ENCODE data around the gene KCNK1.

The KCNK1 gene

DNA sequence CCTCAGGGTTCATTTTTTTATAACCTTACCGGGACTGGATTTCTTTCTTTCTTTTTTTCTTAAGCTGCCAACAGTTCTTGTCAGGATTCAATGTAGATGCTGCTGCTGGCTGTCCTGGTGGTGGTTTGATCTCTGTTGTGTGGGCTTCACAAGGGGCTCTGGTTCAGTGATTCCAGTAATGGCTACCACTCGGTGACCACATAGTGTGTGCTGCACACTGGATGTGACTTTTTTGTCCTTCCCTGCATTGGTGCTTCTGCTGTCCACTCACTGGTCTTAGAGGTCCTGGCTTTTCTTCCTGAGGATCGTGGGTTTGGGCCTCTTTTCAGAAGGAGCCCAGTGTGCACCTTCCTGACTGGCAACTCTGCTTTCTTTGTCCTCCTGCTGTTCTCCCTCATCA lies 18.5 kb downstream of the KCNK1 start:
- no peaks in the 10 kb centered on the region for H3K79me1 ChIP-seq (ENCODE audit: low read length)
- no peak overlapping the region for H3K4me2 ChIP-seq (ENCODE audit: low read length)
- no peak overlapping the region for H4K12ac ChIP-seq (ENCODE audit: low read depth, low read length)
- H3K14ac ChIP-seq (ENCODE audit: low read length), result no peak overlapping the region
- H3K36me3 ChIP-seq (ENCODE audit: control insufficient read depth in 1 of 2, insufficient read depth in 2 of 2, low read length in 2 of 2), result peaks cover 2 to 5% of the 10 kb centered on the region in 2 experiments
- H2BK12ac ChIP-seq (ENCODE audit: low read length), result no peak overlapping the region
- no peak for DNase-seq
- no CpG with 5 or more reads among the region's 3 CpGs for WGBS (ENCODE audit: extremely low coverage, insufficient coverage, insufficient read length)
- H3K4me1 ChIP-seq (ENCODE audit: control insufficient read depth in 1 of 2, insufficient read depth in 2 of 2, low read length in 2 of 2), result peaks cover 3 to 5% of the 10 kb centered on the region in 2 experiments
- no peak overlapping the region for H2BK5ac ChIP-seq (ENCODE audit: low read depth, low read length, poor library complexity)
- no peak overlapping the region for H3K18ac ChIP-seq (ENCODE audit: low read length)
- H4K8ac ChIP-seq (ENCODE audit: low read depth, low read length), result no peak overlapping the region
- no peak overlapping the region for H2AK5ac ChIP-seq (ENCODE audit: low read length)
- H3K23ac ChIP-seq (ENCODE audit: low read length), result no peak overlapping the region
- H2AFZ ChIP-seq (ENCODE audit: insufficient read depth, low read length, poor library complexity), result no peak overlapping the region
- no peaks in the 10 kb centered on the region for H3K9me3 ChIP-seq (ENCODE audit: insufficient read depth, low read depth, low read length)
- no peak overlapping the region for H3K27ac ChIP-seq (ENCODE audit: low read depth, low read length)
- peaks cover 2% of the 10 kb centered on the region for H3K79me2 ChIP-seq (ENCODE audit: control insufficient read depth, insufficient read depth, low read length, poor library complexity)
- no peak overlapping the region for H3K4me3 ChIP-seq (ENCODE audit: low read depth, low read length)
- H3K4ac ChIP-seq (ENCODE audit: low read depth, low read length), result peak overlapping the region; percentile 58
- no peak overlapping the region for H4K91ac ChIP-seq (ENCODE audit: low read depth, low read length)
- no peak overlapping the region for H2BK120ac ChIP-seq (ENCODE audit: insufficient read depth, low read length, poor library complexity)
- no peaks in the 10 kb centered on the region for H3K27me3 ChIP-seq (ENCODE audit: insufficient read depth, low read length)
- no peak overlapping the region for H3K9ac ChIP-seq (ENCODE audit: low read length)

GRCh38 chr1:233635765-233636502 lies 22.0 kb downstream of the KCNK1 start:
- no peak overlapping the region for H2AK5ac ChIP-seq (ENCODE audit: low read length)
- no peak overlapping the region for H2BK12ac ChIP-seq (ENCODE audit: low read length)
- no CpG with 5 or more reads among the region's 8 CpGs for WGBS (ENCODE audit: extremely low coverage, insufficient coverage, insufficient read length)
- no peaks in the 10 kb centered on the region for H3K9me3 ChIP-seq (ENCODE audit: insufficient read depth, low read depth, low read length)
- H3K4me1 ChIP-seq (ENCODE audit: control insufficient read depth in 1 of 2, insufficient read depth in 2 of 2, low read length in 2 of 2), result peaks cover 3 to 5% of the 10 kb centered on the region in 2 experiments
- no peaks in the 10 kb centered on the region for H3K79me1 ChIP-seq (ENCODE audit: low read length)
- H2BK120ac ChIP-seq (ENCODE audit: insufficient read depth, low read length, poor library complexity), result no peak overlapping the region
- H3K14ac ChIP-seq (ENCODE audit: low read length), result no peak overlapping the region
- H2AFZ ChIP-seq (ENCODE audit: insufficient read depth, low read length, poor library complexity), result no peak overlapping the region
- no peak overlapping the region for H4K12ac ChIP-seq (ENCODE audit: low read depth, low read length)
- no peak overlapping the region for H3K27ac ChIP-seq (ENCODE audit: low read depth, low read length)
- peaks cover 2% of the 10 kb centered on the region for H3K79me2 ChIP-seq (ENCODE audit: control insufficient read depth, insufficient read depth, low read length, poor library complexity)
- no peak overlapping the region for H3K9ac ChIP-seq (ENCODE audit: low read length)
- peaks cover 5 to 6% of the 10 kb centered on the region in 2 experiments for H3K36me3 ChIP-seq (ENCODE audit: control insufficient read depth in 1 of 2, insufficient read depth in 2 of 2, low read length in 2 of 2)
- no peak overlapping the region for H4K91ac ChIP-seq (ENCODE audit: low read depth, low read length)
- H3K4me3 ChIP-seq (ENCODE audit: low read depth, low read length), result no peak overlapping the region
- no peak overlapping the region for H2BK5ac ChIP-seq (ENCODE audit: low read depth, low read length, poor library complexity)
- H3K23ac ChIP-seq (ENCODE audit: low read length), result no peak overlapping the region
- DNase-seq, result peak; percentile 58 to 65
- no peak overlapping the region for H3K4ac ChIP-seq (ENCODE audit: low read depth, low read length)
- H4K8ac ChIP-seq (ENCODE audit: low read depth, low read length), result no peak overlapping the region
- H3K4me2 ChIP-seq (ENCODE audit: low read length), result no peak overlapping the region
- no peak overlapping the region for H3K18ac ChIP-seq (ENCODE audit: low read length)
- H3K27me3 ChIP-seq (ENCODE audit: insufficient read depth, low read length), result no peaks in the 10 kb centered on the region

DNA sequence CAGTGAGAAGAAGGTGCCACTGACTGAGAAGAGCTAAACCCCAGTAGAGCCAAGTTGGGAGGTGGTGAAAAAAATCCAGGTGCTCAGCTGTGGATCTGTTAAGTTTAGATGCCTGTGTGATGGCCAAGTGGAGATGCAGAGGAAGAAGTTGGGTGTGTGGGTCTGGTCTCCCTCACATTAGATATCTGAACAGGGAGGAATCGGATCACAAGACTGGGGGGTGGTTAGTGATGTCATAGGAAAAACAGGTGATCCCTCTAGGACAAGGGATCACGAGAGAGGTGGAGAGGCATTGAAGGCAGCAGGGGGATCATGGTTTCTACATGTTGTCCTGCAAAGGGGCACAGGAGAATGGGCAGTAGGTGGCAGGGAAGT lies 22.6 kb downstream of the KCNK1 start:
- Histone ChIP-seq H2BK12ac (ENCODE audit: low read length) (no peak overlapping the region), H3K18ac (ENCODE audit: low read length) (peak overlapping the region; percentile 3), H3K14ac (ENCODE audit: low read length) (no peak overlapping the region), H2BK5ac (ENCODE audit: low read depth, low read length, poor library complexity) (no peak overlapping the region), H3K27ac (ENCODE audit: low read depth, low read length) (no peak overlapping the region), H3K36me3 (ENCODE audit: control insufficient read depth in 1 of 2, insufficient read depth in 2 of 2, low read length in 2 of 2) (peaks cover 5 to 6% of the 10 kb centered on the region in 2 experiments), H3K9ac (ENCODE audit: low read length) (no peak overlapping the region), H3K4me1 (ENCODE audit: control insufficient read depth in 1 of 2, insufficient read depth in 2 of 2, low read length in 2 of 2) (peaks cover 3 to 5% of the 10 kb centered on the region in 2 experiments), H4K12ac (ENCODE audit: low read depth, low read length) (no peak overlapping the region), H3K79me2 (ENCODE audit: control insufficient read depth, insufficient read depth, low read length, poor library complexity) (peaks cover 2% of the 10 kb centered on the region), H3K9me3 (ENCODE audit: insufficient read depth, low read depth, low read length) (no peaks in the 10 kb centered on the region), H3K79me1 (ENCODE audit: low read length) (no peaks in the 10 kb centered on the region), H2AFZ (ENCODE audit: insufficient read depth, low read length, poor library complexity) (no peak overlapping the region), H3K27me3 (ENCODE audit: insufficient read depth, low read length) (no peaks in the 10 kb centered on the region), H3K4me3 (ENCODE audit: low read depth, low read length) (no peak overlapping the region), H3K23ac (ENCODE audit: low read length) (no peak overlapping the region), H4K8ac (ENCODE audit: low read depth, low read length) (no peak overlapping the region), H2AK5ac (ENCODE audit: low read length) (no peak overlapping the region), H3K4me2 (ENCODE audit: low read length) (no peak overlapping the region), H4K91ac (ENCODE audit: low read depth, low read length) (no peak overlapping the region), H3K4ac (ENCODE audit: low read depth, low read length) (no peak overlapping the region), H2BK120ac (ENCODE audit: insufficient read depth, low read length, poor library complexity) (no peak overlapping the region)
- no CpG with 5 or more reads among the region's 2 CpGs for WGBS (ENCODE audit: extremely low coverage, insufficient coverage, insufficient read length)
- no peak for DNase-seq

DNA sequence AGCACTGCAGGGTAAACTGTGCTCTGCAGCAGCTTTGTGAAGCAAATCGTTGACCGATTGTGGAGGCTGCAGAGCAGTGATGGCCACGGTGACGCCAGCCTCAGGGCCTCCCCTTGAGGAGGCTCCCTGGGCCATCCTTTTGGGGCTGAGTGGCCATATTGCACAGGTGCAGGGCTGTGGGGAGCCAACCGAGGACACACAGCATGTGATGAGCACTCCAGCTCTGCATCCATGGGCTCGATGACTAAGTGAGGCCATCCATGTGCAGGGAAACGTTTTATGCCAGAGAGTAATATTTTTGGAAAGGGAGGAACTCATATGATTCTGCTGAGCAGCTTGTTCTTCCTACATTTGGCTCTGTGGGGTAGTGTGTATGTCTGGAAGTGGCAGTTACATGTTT lies 24.6 kb downstream of the KCNK1 start:
- Histone ChIP-seq H4K12ac (ENCODE audit: low read depth, low read length) (no peak overlapping the region), H2AFZ (ENCODE audit: insufficient read depth, low read length, poor library complexity) (no peak overlapping the region), H3K23ac (ENCODE audit: low read length) (no peak overlapping the region), H3K18ac (ENCODE audit: low read length) (no peak overlapping the region), H3K36me3 (ENCODE audit: control insufficient read depth in 1 of 2, insufficient read depth in 2 of 2, low read length in 2 of 2) (peaks cover 3 to 7% of the 10 kb centered on the region in 2 experiments), H3K27ac (ENCODE audit: low read depth, low read length) (no peak overlapping the region), H3K27me3 (ENCODE audit: insufficient read depth, low read length) (no peaks in the 10 kb centered on the region), H3K4me3 (ENCODE audit: low read depth, low read length) (no peak overlapping the region), H2BK5ac (ENCODE audit: low read depth, low read length, poor library complexity) (no peak overlapping the region), H4K91ac (ENCODE audit: low read depth, low read length) (no peak overlapping the region), H3K79me1 (ENCODE audit: low read length) (no peaks in the 10 kb centered on the region), H3K79me2 (ENCODE audit: control insufficient read depth, insufficient read depth, low read length, poor library complexity) (no peaks in the 10 kb centered on the region), H3K4me2 (ENCODE audit: low read length) (no peak overlapping the region), H2BK120ac (ENCODE audit: insufficient read depth, low read length, poor library complexity) (no peak overlapping the region), H3K4ac (ENCODE audit: low read depth, low read length) (no peak overlapping the region), H3K9ac (ENCODE audit: low read length) (no peak overlapping the region), H4K8ac (ENCODE audit: low read depth, low read length) (no peak overlapping the region), H2AK5ac (ENCODE audit: low read length) (no peak overlapping the region), H3K14ac (ENCODE audit: low read length) (no peak overlapping the region), H2BK12ac (ENCODE audit: low read length) (no peak overlapping the region), H3K4me1 (ENCODE audit: control insufficient read depth in 1 of 2, insufficient read depth in 2 of 2, low read length in 2 of 2) (peaks cover 3 to 5% of the 10 kb centered on the region in 2 experiments), H3K9me3 (ENCODE audit: insufficient read depth, low read depth, low read length) (no peaks in the 10 kb centered on the region)
- DNase-seq, result no peak
- WGBS (ENCODE audit: extremely low coverage, insufficient coverage, insufficient read length), result no CpG with 5 or more reads among the region's 7 CpGs
